ENCODE data around the gene ABCB10.
"Not testable (repeated sequence)": the region's sequence is repeated elsewhere in the genome, so short reads cannot be mapped to it uniquely, and the experiment has no call there.

The ABCB10 gene

GRCh38 chr1:229478852-229479251 lies 79.7 kb downstream of the ABCB10 start:
- Histone ChIP-seq H3K4me3 (ENCODE audit: low read depth in 1 of 2, low read length in 2 of 2) (no peak overlapping the region), H3K79me2 (ENCODE audit: insufficient read depth, low read length) (no peaks in the 10 kb centered on the region), H3K27ac (ENCODE audit: low read length) (no peak overlapping the region), H4K20me1 (ENCODE audit: insufficient read depth, low read length) (no peaks in the 10 kb centered on the region; the same call in 1 of the 2 replicates), H2AFZ (ENCODE audit: low read depth, low read length) (no peak overlapping the region), H3K4me2 (ENCODE audit: insufficient read depth, low read length) (no peak overlapping the region), H3K4me1 (ENCODE audit: insufficient read depth, low read length) (no peaks in the 10 kb centered on the region), H3K27me3 (ENCODE audit: insufficient read depth, low read length, poor library complexity) (no peaks in the 10 kb centered on the region), H3K9ac (ENCODE audit: low read depth, low read length) (no peak overlapping the region), H3K9me3 (ENCODE audit: insufficient read depth, low read length, severe bottlenecking) (no peaks in the 10 kb centered on the region), H3K36me3 (ENCODE audit: insufficient read depth, low read length) (peaks cover 92% of the 10 kb centered on the region)
- ATAC-seq (ENCODE audit: insufficient read depth, low read depth) (no peak), DNase-seq (no peak)
- TF ChIP-seq EZH2 (IDR thresholded peaks at IDR 0.05; ENCODE audit: borderline replicate concordance, low read depth, low read length, severe bottlenecking): no peak
- TF ChIP-seq, protein P1, sequence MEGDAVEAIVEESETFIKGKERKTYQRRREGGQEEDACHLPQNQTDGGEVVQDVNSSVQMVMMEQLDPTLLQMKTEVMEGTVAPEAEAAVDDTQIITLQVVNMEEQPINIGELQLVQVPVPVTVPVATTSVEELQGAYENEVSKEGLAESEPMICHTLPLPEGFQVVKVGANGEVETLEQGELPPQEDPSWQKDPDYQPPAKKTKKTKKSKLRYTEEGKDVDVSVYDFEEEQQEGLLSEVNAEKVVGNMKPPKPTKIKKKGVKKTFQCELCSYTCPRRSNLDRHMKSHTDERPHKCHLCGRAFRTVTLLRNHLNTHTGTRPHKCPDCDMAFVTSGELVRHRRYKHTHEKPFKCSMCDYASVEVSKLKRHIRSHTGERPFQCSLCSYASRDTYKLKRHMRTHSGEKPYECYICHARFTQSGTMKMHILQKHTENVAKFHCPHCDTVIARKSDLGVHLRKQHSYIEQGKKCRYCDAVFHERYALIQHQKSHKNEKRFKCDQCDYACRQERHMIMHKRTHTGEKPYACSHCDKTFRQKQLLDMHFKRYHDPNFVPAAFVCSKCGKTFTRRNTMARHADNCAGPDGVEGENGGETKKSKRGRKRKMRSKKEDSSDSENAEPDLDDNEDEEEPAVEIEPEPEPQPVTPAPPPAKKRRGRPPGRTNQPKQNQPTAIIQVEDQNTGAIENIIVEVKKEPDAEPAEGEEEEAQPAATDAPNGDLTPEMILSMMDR (IDR thresholded peaks at IDR 0.05; ENCODE audit: borderline replicate concordance, extremely low read depth, low read length, poor library complexity, severe bottlenecking): no peak

DNA sequence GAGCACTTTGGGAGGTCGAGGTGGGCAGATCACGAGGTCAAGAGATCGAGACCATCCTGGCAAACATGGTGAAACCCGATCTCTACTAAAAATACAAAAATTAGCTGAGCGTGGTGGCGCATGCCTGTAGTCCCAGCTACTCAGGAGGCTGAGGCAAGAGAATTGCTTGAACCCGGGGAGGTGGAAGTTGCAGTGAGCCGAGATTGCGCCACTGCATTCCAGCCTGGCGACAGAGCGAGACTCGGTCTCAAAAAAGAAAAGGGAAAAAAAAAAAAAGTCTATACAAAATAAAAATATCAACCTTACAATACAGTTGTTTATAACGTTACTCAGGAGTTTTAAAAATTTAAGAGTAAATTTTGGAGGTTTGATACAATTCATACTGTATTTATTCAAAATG lies 82.6 kb downstream of the ABCB10 start:
- ATAC-seq (ENCODE audit: insufficient read depth, low read depth); H3K9me3 ChIP-seq (ENCODE audit: insufficient read depth, low read length, severe bottlenecking); H2AFZ ChIP-seq (ENCODE audit: low read depth, low read length); H4K20me1 ChIP-seq (ENCODE audit: insufficient read depth, low read length); H3K27ac ChIP-seq (ENCODE audit: low read length); H3K4me1 ChIP-seq (ENCODE audit: insufficient read depth, low read length); H3K79me2 ChIP-seq (ENCODE audit: insufficient read depth, low read length); H3K27me3 ChIP-seq (ENCODE audit: insufficient read depth, low read length, poor library complexity); H3K4me3 ChIP-seq (ENCODE audit: low read depth in 1 of 2, low read length in 2 of 2); H3K4me2 ChIP-seq (ENCODE audit: insufficient read depth, low read length); H3K9ac ChIP-seq (ENCODE audit: low read depth, low read length); DNase-seq: not testable (repeated sequence)
- peaks cover 84% of the 10 kb centered on the region for H3K36me3 ChIP-seq (ENCODE audit: insufficient read depth, low read length)

GRCh38 chr1:229474509-229474908 lies 84.0 kb downstream of the ABCB10 start:
- H2AFZ ChIP-seq (ENCODE audit: low read depth, low read length): no peak overlapping the region
- no peak overlapping the region for H3K27ac ChIP-seq (ENCODE audit: low read length)
- H4K20me1 ChIP-seq (ENCODE audit: insufficient read depth, low read length): no peaks in the 10 kb centered on the region; the same call in 1 of the 2 replicates
- no peak for DNase-seq
- no peak overlapping the region for H3K4me2 ChIP-seq (ENCODE audit: insufficient read depth, low read length)
- H3K79me2 ChIP-seq (ENCODE audit: insufficient read depth, low read length): no peaks in the 10 kb centered on the region
- no peak overlapping the region for H3K9ac ChIP-seq (ENCODE audit: low read depth, low read length)
- no peaks in the 10 kb centered on the region for H3K4me1 ChIP-seq (ENCODE audit: insufficient read depth, low read length)
- TF ChIP-seq, protein P1 (IDR thresholded peaks at IDR 0.05; ENCODE audit: borderline replicate concordance, extremely low read depth, low read length, poor library complexity, severe bottlenecking): no peak
- TF ChIP-seq EZH2 (IDR thresholded peaks at IDR 0.05; ENCODE audit: borderline replicate concordance, low read depth, low read length, severe bottlenecking): no peak
- peaks cover 87% of the 10 kb centered on the region for H3K36me3 ChIP-seq (ENCODE audit: insufficient read depth, low read length)
- H3K27me3 ChIP-seq (ENCODE audit: insufficient read depth, low read length, poor library complexity): no peaks in the 10 kb centered on the region
- ATAC-seq (ENCODE audit: insufficient read depth, low read depth): no peak
- no peaks in the 10 kb centered on the region for H3K9me3 ChIP-seq (ENCODE audit: insufficient read depth, low read length, severe bottlenecking)
- no peak overlapping the region for H3K4me3 ChIP-seq (ENCODE audit: low read depth in 1 of 2, low read length in 2 of 2)

- Histone ChIP-seq H3K36me3 (ENCODE audit: insufficient read depth, low read length) (peaks cover 91% of the 10 kb centered on the region), H3K27ac (ENCODE audit: low read length) (no peak overlapping the region), H3K27me3 (ENCODE audit: insufficient read depth, low read length, poor library complexity) (no peaks in the 10 kb centered on the region), H3K4me1 (ENCODE audit: insufficient read depth, low read length) (no peaks in the 10 kb centered on the region), H2AFZ (ENCODE audit: low read depth, low read length) (no peak overlapping the region), H3K9me3 (ENCODE audit: insufficient read depth, low read length, severe bottlenecking) (no peaks in the 10 kb centered on the region), H4K20me1 (ENCODE audit: insufficient read depth, low read length) (no peaks in the 10 kb centered on the region; the same call in 1 of the 2 replicates), H3K4me2 (ENCODE audit: insufficient read depth, low read length) (no peak overlapping the region), H3K79me2 (ENCODE audit: insufficient read depth, low read length) (no peaks in the 10 kb centered on the region), H3K4me3 (ENCODE audit: low read depth in 1 of 2, low read length in 2 of 2) (no peak overlapping the region), H3K9ac (ENCODE audit: low read depth, low read length) (no peak overlapping the region)
- ATAC-seq (ENCODE audit: insufficient read depth, low read depth): no peak
- TF ChIP-seq, protein P1 (IDR thresholded peaks at IDR 0.05; ENCODE audit: borderline replicate concordance, extremely low read depth, low read length, poor library complexity, severe bottlenecking): no peak
- TF ChIP-seq EZH2 (IDR thresholded peaks at IDR 0.05; ENCODE audit: borderline replicate concordance, low read depth, low read length, severe bottlenecking): no peak
- DNase-seq: no peak
These were observed 87.3 kb downstream of the ABCB10 start for GRCh38 chr1:229471175-229471574.

All from DND-41 (cell line).